Liver (tissue), 9 donors: Measurements from ENCODE around the gene DNAJC5. TPM values are rescaled to one million over a fixed set of nuclear protein-coding genes. Genes with fewer than 3 reads are reported as not detected.

Source experiments
- DNase-seq: peaks from one replicate; pipeline ENCODE4 v3.0.0-alpha.2; 2017; ENCODE audit warnings: low spot score
- H3K27ac ChIP-seq, 2 donors: one replicate each; pipeline ENCODE4 v1.7.0; 2013; ENCODE audit warnings: inconsistent platforms in 2 of 2, low read length in 2 of 2, control low read depth in 1 of 2, low read depth in 1 of 2, mild to moderate bottlenecking in 1 of 2
- H3K27me3 ChIP-seq, 4 donors: one replicate each; pipeline versions ENCODE4 v1.6.1 to v1.7.0; 2013; ENCODE audit warnings: low read length in 3 of 4, inconsistent platforms in 1 of 4, mild to moderate bottlenecking in 1 of 4, moderate library complexity in 1 of 4; ENCODE audit not compliant: control insufficient read depth in 4 of 4, insufficient read depth in 4 of 4
- H3K36me3 ChIP-seq, 4 donors: one replicate each; pipeline versions ENCODE4 v1.6.1 to v1.7.0; 2013; ENCODE audit warnings: low read length in 3 of 4, mild to moderate bottlenecking in 3 of 4, low read depth in 1 of 4, moderate library complexity in 1 of 4; ENCODE audit not compliant: control insufficient read depth in 4 of 4, insufficient read depth in 3 of 4
- H3K4me1 ChIP-seq, 4 donors: one replicate each; pipeline versions ENCODE4 v1.6.1 to v1.7.0; 2013; ENCODE audit warnings: low read length in 3 of 4, mild to moderate bottlenecking in 3 of 4, moderate library complexity in 1 of 4; ENCODE audit not compliant: control insufficient read depth in 4 of 4, insufficient read depth in 4 of 4
- H3K4me3 ChIP-seq, 3 donors: one replicate each; pipeline versions ENCODE4 v1.6.1 to v1.7.0; 2013; ENCODE audit warnings: low read length in 3 of 3, control low read depth in 1 of 3, low read depth in 1 of 3, mild to moderate bottlenecking in 1 of 3
- H3K9ac ChIP-seq, 2 donors: one replicate each; pipeline ENCODE4 v1.7.0; 2013; ENCODE audit warnings: low read length in 2 of 2, mild to moderate bottlenecking in 2 of 2, moderate library complexity in 2 of 2, control low read depth in 1 of 2, low read depth in 1 of 2
- H3K9me3 ChIP-seq, 4 donors: one replicate each; pipeline versions ENCODE4 v1.6.1 to v1.7.0; 2013; ENCODE audit warnings: low read length in 3 of 4; ENCODE audit not compliant: control insufficient read depth in 4 of 4
- CTCF ChIP-seq: fragments of 150-350 bp; IDR thresholded peaks from 2 replicates; pipeline ENCODE4 v1.5.1; 2017; ENCODE audit warnings: improper control_type of control experiment, low read depth, low read length; ENCODE audit not compliant: missing input control
- FOXA1 ChIP-seq: IDR thresholded peaks from 2 replicates; pipeline ENCODE4 v1.6.1; 2016; ENCODE audit warnings: antibody characterized with exemption
- FOXA2 ChIP-seq: IDR thresholded peaks from 2 replicates; pipeline ENCODE4 v1.6.1; 2016; ENCODE audit warnings: antibody characterized with exemption
- GABPA ChIP-seq, 2 donors: IDR thresholded peaks in 1 of 2; conservative IDR thresholded peaks in 1 of 2; 2 replicates each; pipeline ENCODE4 v1.6.1; 2016; ENCODE audit warnings: antibody characterized with exemption in 2 of 2, mild to moderate bottlenecking in 1 of 2, moderate library complexity in 1 of 2
- HNF4A ChIP-seq, 2 donors: conservative IDR thresholded peaks; 2 replicates each; pipeline ENCODE4 v1.6.1; 2016; ENCODE audit warnings: antibody characterized with exemption in 2 of 2, mild to moderate bottlenecking in 2 of 2
- HNF4G ChIP-seq: IDR thresholded peaks from 2 replicates; pipeline ENCODE4 v1.6.1; 2016; ENCODE audit warnings: antibody characterized with exemption
- JUND ChIP-seq, 2 donors: IDR thresholded peaks; 2 replicates each; pipeline ENCODE4 v1.6.1; 2016; ENCODE audit warnings: antibody characterized with exemption in 2 of 2
- MAX ChIP-seq: IDR thresholded peaks from 2 replicates; pipeline ENCODE4 v1.6.1; 2016; ENCODE audit warnings: antibody characterized with exemption
- RAD21 ChIP-seq, 2 donors: IDR thresholded peaks; 2 replicates each; pipeline ENCODE4 v1.6.1; 2016; ENCODE audit warnings: antibody characterized with exemption in 2 of 2, mild to moderate bottlenecking in 2 of 2
- REST ChIP-seq: IDR thresholded peaks from 2 replicates; pipeline ENCODE4 v1.6.1; 2016; ENCODE audit warnings: antibody characterized with exemption, mild to moderate bottlenecking
- SP1 ChIP-seq: IDR thresholded peaks from 2 replicates; pipeline ENCODE4 v1.6.1; 2018; ENCODE audit warnings: antibody characterized with exemption, mild to moderate bottlenecking
- TAF1 ChIP-seq: conservative IDR thresholded peaks from 2 replicates; pipeline ENCODE4 v1.6.1; 2016; ENCODE audit warnings: antibody characterized with exemption, mild to moderate bottlenecking
- ZBTB33 ChIP-seq: IDR thresholded peaks from 2 replicates; pipeline ENCODE4 v1.6.1; 2016; ENCODE audit warnings: antibody characterized with exemption
- WGBS: extraction: QIAGEN DNeasy Blood & Tissue Kit; methylation state at CpG from one replicate; pipeline ENCODE4 v1.1.7; 2013; 5-methylcytosine and 5-hydroxymethylcytosine counted together
- polyA plus RNA-seq, 2 donors: library from polyadenylated mRNA; stranded (reverse) in 1 of 2; unstranded in 1 of 2; fragments of 200-250 nt in 1 of 2; fragments of >200 nt in 1 of 2; fragmentation: Nextera tagmentation in 1 of 2; extraction: Ambion mirVana in 1 of 2; gene quantifications; one replicate each; pipeline versions ENCODE4 v1.2.1 to v1.2.3, GENCODE V29; 2013 to 2015
- total RNA-seq, 2 donors: library from RNA; depleted of rRNA; stranded (reverse); fragments of >200 nt; gene quantifications; one replicate each; pipeline ENCODE4 v1.2.3, GENCODE V29; 2014
- donor health status: healthy.
- donor health status: healthy.
- donor health status: healthy.
- donor health status: healthy.
- donor health status: healthy.

The DNAJC5 gene
- total and polyA plus RNA-seq, 4 donors = 8.2 to 28.6 (median 18.7) TPM

GRCh38 chr20:63964412-63964811 lies 69.5 kb downstream of the DNAJC5 start:
- Histone ChIP-seq H3K9ac (no peak overlapping the region), H3K4me3 (no peak overlapping the region), H3K4me1 (peaks cover 5 to 14% (median 11%) of the 10 kb centered on the region in 4 donors), H3K9me3 (no peaks in the 10 kb centered on the region), H3K27me3 (no peaks in the 10 kb centered on the region), H3K27ac (no peak overlapping the region), H3K36me3 (peaks cover 10 to 58% (median 20%) of the 10 kb centered on the region in 4 donors)
- no peak for TF ChIP-seq CTCF
- no peak for TF ChIP-seq FOXA1
- TF ChIP-seq ZBTB33 = no peak
- no peak for TF ChIP-seq HNF4G
- no peak for TF ChIP-seq GABPA (IDR thresholded peaks at IDR 0.05 in 1 of 2, conservative IDR thresholded peaks at IDR 0.05 in 1 of 2)
- no peak for DNase-seq
- WGBS = 92% methylated on average over 16 of the region's 16 CpGs

GRCh38 chr20:63966172-63966943 lies 71.4 kb downstream of the DNAJC5 start:
- TF ChIP-seq RAD21 (IDR thresholded peaks at IDR 0.05) = no peak
- no peak for TF ChIP-seq TAF1
- no peak for TF ChIP-seq REST
- no peak for TF ChIP-seq SP1
- TF ChIP-seq JUND (IDR thresholded peaks at IDR 0.05) = no peak
- no peak for TF ChIP-seq MAX
- TF ChIP-seq HNF4A (conservative IDR thresholded peaks at IDR 0.05) = no peak
- TF ChIP-seq FOXA2 = no peak
- no peak for TF ChIP-seq ZBTB33
- no peak for TF ChIP-seq GABPA (IDR thresholded peaks at IDR 0.05 in 1 of 2, conservative IDR thresholded peaks at IDR 0.05 in 1 of 2)
- 97% methylated on average over 27 of the region's 27 CpGs for WGBS
- Histone ChIP-seq H3K36me3 (peaks cover 10 to 45% (median 18%) of the 10 kb centered on the region in 4 donors), H3K9me3 (no peaks in the 10 kb centered on the region), H3K4me3 (no peak overlapping the region), H3K27ac (no peak overlapping the region), H3K9ac (no peak overlapping the region), H3K27me3 (no peaks in the 10 kb centered on the region), H3K4me1 (peaks cover 11 to 20% (median 18%) of the 10 kb centered on the region in 4 donors)
- DNase-seq = no peak
